Tibial nerve (tissue), 4 donors: ENCODE data around the gene VSTM2L. TPM values are rescaled to one million over a fixed set of nuclear protein-coding genes. Genes with fewer than 3 reads are reported as not detected.

Source experiments
- DNase-seq, 2 donors: peaks; one replicate each; pipeline ENCODE4 v3.0.0-alpha.2; 2019; ENCODE audit warnings: low spot score in 2 of 2
- H3K27ac ChIP-seq, 4 donors: fragments of 200-600 bp; sonication (generic) in 3 of 4; one replicate each; pipeline ENCODE4 v1.5.1; 2017 to 2019; ENCODE audit warnings: mild to moderate bottlenecking in 1 of 4
- H3K27me3 ChIP-seq, 2 donors: fragments of 200-600 bp; sonication (generic) in 1 of 2; one replicate each; pipeline versions ENCODE4 v1.5.1 to v1.6.0; 2017 to 2019
- H3K36me3 ChIP-seq, 3 donors: fragments of 200-600 bp; sonication (generic); one replicate each; pipeline ENCODE4 v1.5.1; 2018 to 2019
- H3K4me1 ChIP-seq, 4 donors: fragments of 200-600 bp; sonication (generic) in 3 of 4; one replicate each; pipeline ENCODE4 v1.5.1; 2017 to 2019
- H3K4me3 ChIP-seq, 4 donors: fragments of 200-600 bp; sonication (generic) in 3 of 4; one replicate each; pipeline ENCODE4 v1.5.1; 2017 to 2019; ENCODE audit warnings: mild to moderate bottlenecking in 1 of 4, moderate library complexity in 1 of 4
- H3K9me3 ChIP-seq, 4 donors: fragments of 200-600 bp; sonication (generic) in 3 of 4; one replicate each; pipeline ENCODE4 v1.5.1; 2017 to 2019
- CTCF ChIP-seq, 5 experiments: fragments of 200-600 bp in 3 of 5; fragments of 450-650 bp in 2 of 5; sonication (generic) in 3 of 5; IDR thresholded peaks; one replicate each; pipeline ENCODE4 v1.5.1; 2016 to 2019; ENCODE audit warnings: antibody characterized with exemption in 5 of 5, mild to moderate bottlenecking in 3 of 5, moderate library complexity in 2 of 5
- EP300 ChIP-seq, 2 donors: sonication (generic); formaldehyde crosslinking; IDR thresholded peaks; one replicate each; pipeline ENCODE4 v1.6.1; 2017; ENCODE audit warnings: antibody characterized with exemption in 2 of 2, mild to moderate bottlenecking in 1 of 2
- POLR2A ChIP-seq, 2 donors: fragments of 450-650 bp; IDR thresholded peaks; one replicate each; pipeline ENCODE4 v1.6.1; 2017; ENCODE audit warnings: antibody characterized with exemption in 2 of 2, mild to moderate bottlenecking in 2 of 2, moderate library complexity in 2 of 2
- WGBS, 2 donors: methylation state at CpG; one replicate each; pipeline ENCODE4 v1.1.5; 2018; 5-methylcytosine and 5-hydroxymethylcytosine counted together
- total RNA-seq, 4 donors: library from RNA; depleted of rRNA; stranded (reverse); fragments of >200 nt; gene quantifications; one replicate each; pipeline ENCODE4 v1.1.0, GENCODE V29; 2016

The VSTM2L gene
- total RNA-seq, 4 donors from 2014 or later = 0.44 TPM; not detected in 3

- Histone ChIP-seq H3K9me3 (no peaks in the 10 kb centered on the region), H3K4me3 (no peak overlapping the region), H3K4me1 (peaks cover 0 to 15% (median 6%) of the 10 kb centered on the region in 4 donors), H3K36me3 (no peaks in the 10 kb centered on the region), H3K27me3 (peaks cover 0 to 87% of the 10 kb centered on the region in 2 donors), H3K27ac (no peak overlapping the region)
- TF ChIP-seq POLR2A (IDR thresholded peaks at IDR 0.05) (no peak), CTCF (IDR thresholded peaks at IDR 0.05) (no peak), EP300 (IDR thresholded peaks at IDR 0.05) (no peak)
- 70 to 75% methylated on average over 8 of the region's 8 CpGs for WGBS, 2 donors
- no peak for DNase-seq
These were observed 2.0 kb downstream of the VSTM2L start for GRCh38 chr20:37904845-37905373.

- Histone ChIP-seq H3K4me1 (peaks cover 0 to 15% (median 6%) of the 10 kb centered on the region in 4 donors), H3K27me3 (peaks cover 0 to 89% of the 10 kb centered on the region in 2 donors), H3K4me3 (no peak overlapping the region), H3K36me3 (no peaks in the 10 kb centered on the region), H3K9me3 (no peaks in the 10 kb centered on the region), H3K27ac (no peak overlapping the region)
- TF ChIP-seq EP300 (IDR thresholded peaks at IDR 0.05) = no peak
- no peak for TF ChIP-seq POLR2A (IDR thresholded peaks at IDR 0.05)
- no peak for TF ChIP-seq CTCF (IDR thresholded peaks at IDR 0.05)
- no peak for DNase-seq
- 76% methylated on average over 16 of the region's 16 CpGs for WGBS, 2 donors
These were observed 3.0 kb downstream of the VSTM2L start for GRCh38 chr20:37905671-37906613.

GRCh38 chr20:37907330-37907676 lies 4.4 kb downstream of the VSTM2L start:
- Histone ChIP-seq H3K27me3 (peaks cover 0 to 89% of the 10 kb centered on the region in 2 donors), H3K36me3 (no peaks in the 10 kb centered on the region), H3K27ac (no peak overlapping the region), H3K4me1 (peaks cover 0 to 22% (median 6%) of the 10 kb centered on the region in 4 donors), H3K9me3 (no peaks in the 10 kb centered on the region), H3K4me3 (no peak overlapping the region)
- WGBS, 2 donors = 40 to 56% methylated on average over 3 of the region's 3 CpGs
- DNase-seq = no peak
- no peak for TF ChIP-seq CTCF (IDR thresholded peaks at IDR 0.05)

GRCh38 chr20:37907677-37908401 lies 4.9 kb downstream of the VSTM2L start:
- no peak for DNase-seq
- Histone ChIP-seq H3K4me3 (no peak overlapping the region), H3K27ac (no peak overlapping the region), H3K4me1 (peaks cover 0 to 18% (median 3%) of the 10 kb centered on the region in 4 donors), H3K27me3 (peaks cover 0 to 89% of the 10 kb centered on the region in 2 donors), H3K36me3 (no peaks in the 10 kb centered on the region), H3K9me3 (no peaks in the 10 kb centered on the region)
- 14 to 15% methylated on average over 17 of the region's 17 CpGs for WGBS, 2 donors
- TF ChIP-seq CTCF (IDR thresholded peaks at IDR 0.05) (no peak), EP300 (IDR thresholded peaks at IDR 0.05) (no peak), POLR2A (IDR thresholded peaks at IDR 0.05) (no peak)
